Activated T-helper 1 cell treated with anti-CD3 and anti-CD28 coated beads, Interleukin-12 subunit alpha, Interleukin-12 subunit beta, Interleukin-2, Interleukin-4 antibody, amounts not matched to agents 30 ng/mL and 10 ng/mL and 1 ng/mL, durations not matched to agents 14 hours and 24 hours and 36 hours (primary cell): ENCODE measurements around the gene SYCP2L. TPM values are rescaled to one million over a fixed set of nuclear protein-coding genes. Genes with fewer than 3 reads are reported as not detected.

ENCODE experiments used
- DNase-seq: peaks from one replicate; pipeline ENCODE4 v3.0.0; 2021; ENCODE audit warnings: low spot score
- H3K27ac Mint-ChIP-seq: one replicate; pipeline ENCODE4 v1.8.0; 2021; ENCODE audit warnings: mild to moderate bottlenecking, mixed read lengths
- H3K27me3 Mint-ChIP-seq: one replicate; pipeline ENCODE4 v1.8.0; 2022; ENCODE audit warnings: mild to moderate bottlenecking, moderate library complexity, mixed read lengths; ENCODE audit not compliant: insufficient read depth
- H3K36me3 Mint-ChIP-seq: one replicate; pipeline ENCODE4 v1.8.0; 2021; ENCODE audit warnings: low read depth, mixed read lengths
- H3K4me1 Mint-ChIP-seq: one replicate; pipeline ENCODE4 v1.8.0; 2021; ENCODE audit warnings: low read depth, mixed read lengths
- H3K4me3 Mint-ChIP-seq: one replicate; pipeline ENCODE4 v1.8.0; 2021; ENCODE audit warnings: mild to moderate bottlenecking, moderate library complexity, mixed read lengths
- H3K9me3 Mint-ChIP-seq: one replicate; pipeline ENCODE4 v1.8.0; 2021; ENCODE audit warnings: mixed read lengths
- intact Hi-C: fragments of 100-400 bp; cut with micrococcal nuclease; formaldehyde crosslinking; loops from one replicate; pipeline ENCODE4 v1.15.1; 2024
- total RNA-seq: library from RNA; stranded (reverse); gene quantifications from 2 replicates; pipeline ENCODE4 v1.2.3, GENCODE V29; 2022

The SYCP2L gene
- total RNA-seq, 1 donor from 2014 or later, result not detected

- DNase-seq, result no peak
- Mint-ChIP-seq H3K36me3 (no peaks in the 10 kb centered on the region), H3K27me3 (peaks cover 11% of the 10 kb centered on the region), H3K4me1 (no peaks in the 10 kb centered on the region), H3K27ac (no peak overlapping the region), H3K9me3 (no peaks in the 10 kb centered on the region), H3K4me3 (no peak overlapping the region)
- intact Hi-C loops, result no loop called here
Measured at GRCh38 chr6:11021003-11021402, 134.2 kb downstream of the SYCP2L start.

- Mint-ChIP-seq H3K4me3 (no peak overlapping the region), H3K36me3 (no peaks in the 10 kb centered on the region), H3K4me1 (no peaks in the 10 kb centered on the region), H3K27me3 (peaks cover 11% of the 10 kb centered on the region), H3K9me3 (no peaks in the 10 kb centered on the region), H3K27ac (no peak overlapping the region)
- no peak for DNase-seq
- intact Hi-C loops, result no loop called here
Measured at GRCh38 chr6:11021714-11022113, 134.9 kb downstream of the SYCP2L start.

- DNase-seq, result no peak
- intact Hi-C loops, result no loop called here
- no peaks in the 10 kb centered on the region for H3K36me3 Mint-ChIP-seq
- peaks cover 21% of the 10 kb centered on the region for H3K27me3 Mint-ChIP-seq
- H3K27ac Mint-ChIP-seq, result no peak overlapping the region
- no peaks in the 10 kb centered on the region for H3K4me1 Mint-ChIP-seq
- no peaks in the 10 kb centered on the region for H3K9me3 Mint-ChIP-seq
- no peak overlapping the region for H3K4me3 Mint-ChIP-seq
Measured at GRCh38 chr6:11023032-11023431, 136.2 kb downstream of the SYCP2L start.

Other genes with a start within 250 kb of the SYCP2L start
- gene C6orf52, start 192.4 kb upstream of the SYCP2L start, total RNA-seq, result 3.6 and 6.0 TPM in 2 replicates
- 35.3 and 37.4 TPM in 2 replicates for gene PAK1IP1, start 192.1 kb upstream of the SYCP2L start, total RNA-seq
- 57.3 and 63.1 TPM in 2 replicates for gene TMEM14C, start 164.0 kb upstream of the SYCP2L start, total RNA-seq
- gene TMEM14B, start 139.2 kb upstream of the SYCP2L start, total RNA-seq, result 82.1 and 83.7 TPM in 2 replicates
- 0.67 and 0.73 TPM in 2 replicates for gene MAK, start 48.5 kb upstream of the SYCP2L start, total RNA-seq
- not detected in 2 replicates for gene GCM2, start 5.0 kb upstream of the SYCP2L start, total RNA-seq
- gene ELOVL2, start 157.3 kb downstream of the SYCP2L start, total RNA-seq, result not detected in 2 replicates
- 14.6 and 18.4 TPM in 2 replicates for gene SMIM13, start 206.8 kb downstream of the SYCP2L start, total RNA-seq
- gene ERVFRD-1, start 224.7 kb downstream of the SYCP2L start, total RNA-seq, result not detected in 2 replicates